Testis (tissue), 3 donors: ENCODE results near the gene NLRX1. TPM values are rescaled to one million over a fixed set of nuclear protein-coding genes. Genes with fewer than 3 reads are reported as not detected.

Source experiments
- DNase-seq: peaks from one replicate; pipeline ENCODE4 v3.0.0-alpha.2; 2019
- H3K27ac ChIP-seq, 2 donors: fragments of 200-600 bp; sonication (generic); one replicate each; pipeline ENCODE4 v1.5.1; 2019
- H3K27me3 ChIP-seq: fragments of 200-600 bp; sonication (generic); one replicate; pipeline ENCODE4 v1.5.1; 2019
- H3K36me3 ChIP-seq: fragments of 200-600 bp; sonication (generic); one replicate; pipeline ENCODE4 v1.5.1; 2017; ENCODE audit warnings: low read depth; ENCODE audit errors: missing control alignments
- H3K4me1 ChIP-seq: fragments of 200-600 bp; sonication (generic); one replicate; pipeline ENCODE4 v1.5.1; 2019
- H3K4me3 ChIP-seq, 2 donors: fragments of 200-600 bp; sonication (generic); one replicate each; pipeline ENCODE4 v1.5.1; 2017 to 2019
- H3K9me3 ChIP-seq: fragments of 200-600 bp; sonication (generic); one replicate; pipeline ENCODE4 v1.5.1; 2017
- POLR2A ChIP-seq: fragments of 450-650 bp; IDR thresholded peaks from one replicate; pipeline ENCODE4 v1.6.1; 2017; ENCODE audit warnings: antibody characterized with exemption, mild to moderate bottlenecking, moderate library complexity
- WGBS, 2 donors: methylation state at CpG; one replicate each; pipeline ENCODE4 v1.1.5; 2018; 5-methylcytosine and 5-hydroxymethylcytosine counted together
- intact Hi-C: fragments of 100-400 bp; cut with DNase I; formaldehyde crosslinking; loops from one replicate; pipeline ENCODE4 v1.15.1; 2023; ENCODE audit warnings: low total_unique reads
- polyA plus RNA-seq: library from polyadenylated mRNA; stranded (reverse); fragments of 350-450 nt; fragmentation: Illumina TruSeq; extraction: RNeasy Lipid Tissue Mini Kit (QIAGEN cat#74804); gene quantifications from one replicate; pipeline ENCODE4 v1.2.3, GENCODE V29; 2014; ENCODE audit warnings: low read depth, low replicate concordance; ENCODE audit not compliant: insufficient read depth
- total RNA-seq, 2 donors: library from RNA; depleted of rRNA; stranded (reverse); fragments of >200 nt; gene quantifications; one replicate each; pipeline ENCODE4 v1.2.3, GENCODE V29; 2016
- TF ChIP-seq, protein P1 (sequence below), 3 experiments: fragments of 450-650 bp in 2 of 3; fragments of 200-600 bp in 1 of 3; sonication (generic) in 1 of 3; IDR thresholded peaks; one replicate each; pipeline ENCODE4 v1.5.1; 2016 to 2019; ENCODE audit warnings: antibody characterized with exemption in 3 of 3, mild to moderate bottlenecking in 2 of 3, moderate library complexity in 1 of 3

The NLRX1 gene
- total and polyA plus RNA-seq, 3 donors from 2014 or later = 9.4 to 21.4 (median 16.2) TPM

DNA sequence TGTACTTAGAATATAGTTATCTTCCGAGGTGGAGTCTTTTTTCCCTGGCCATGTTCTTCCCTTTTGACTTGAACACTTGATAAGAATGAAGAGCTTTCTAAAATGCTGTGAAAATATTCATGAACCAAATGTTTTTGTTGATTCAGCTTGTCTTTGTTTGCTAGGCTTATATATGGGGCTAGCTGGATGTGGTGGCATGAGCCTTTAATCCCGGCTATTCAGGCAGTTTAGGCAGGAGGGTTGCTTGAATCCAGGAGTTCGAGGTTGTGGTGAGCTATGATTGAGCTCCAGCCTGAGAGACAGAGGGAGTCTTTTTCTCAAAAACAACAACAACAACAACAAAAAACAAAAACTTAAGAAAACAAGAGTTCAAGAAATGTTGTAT is 60.8 kb downstream of the NLRX1 start:
- DNase-seq = no peak
- Histone ChIP-seq H3K27ac (no peak overlapping the region), H3K4me1 (no peaks in the 10 kb centered on the region), H3K36me3 (no peaks in the 10 kb centered on the region), H3K9me3 (no peaks in the 10 kb centered on the region), H3K4me3 (no peak overlapping the region), H3K27me3 (no peaks in the 10 kb centered on the region)
- intact Hi-C loops = no loop called here
- no peak for TF ChIP-seq POLR2A
- TF ChIP-seq, protein P1, sequence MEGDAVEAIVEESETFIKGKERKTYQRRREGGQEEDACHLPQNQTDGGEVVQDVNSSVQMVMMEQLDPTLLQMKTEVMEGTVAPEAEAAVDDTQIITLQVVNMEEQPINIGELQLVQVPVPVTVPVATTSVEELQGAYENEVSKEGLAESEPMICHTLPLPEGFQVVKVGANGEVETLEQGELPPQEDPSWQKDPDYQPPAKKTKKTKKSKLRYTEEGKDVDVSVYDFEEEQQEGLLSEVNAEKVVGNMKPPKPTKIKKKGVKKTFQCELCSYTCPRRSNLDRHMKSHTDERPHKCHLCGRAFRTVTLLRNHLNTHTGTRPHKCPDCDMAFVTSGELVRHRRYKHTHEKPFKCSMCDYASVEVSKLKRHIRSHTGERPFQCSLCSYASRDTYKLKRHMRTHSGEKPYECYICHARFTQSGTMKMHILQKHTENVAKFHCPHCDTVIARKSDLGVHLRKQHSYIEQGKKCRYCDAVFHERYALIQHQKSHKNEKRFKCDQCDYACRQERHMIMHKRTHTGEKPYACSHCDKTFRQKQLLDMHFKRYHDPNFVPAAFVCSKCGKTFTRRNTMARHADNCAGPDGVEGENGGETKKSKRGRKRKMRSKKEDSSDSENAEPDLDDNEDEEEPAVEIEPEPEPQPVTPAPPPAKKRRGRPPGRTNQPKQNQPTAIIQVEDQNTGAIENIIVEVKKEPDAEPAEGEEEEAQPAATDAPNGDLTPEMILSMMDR (IDR thresholded peaks at IDR 0.05) = no peak
- 76 to 86% methylated on average over 3 of the region's 3 CpGs for WGBS, 2 donors

DNA sequence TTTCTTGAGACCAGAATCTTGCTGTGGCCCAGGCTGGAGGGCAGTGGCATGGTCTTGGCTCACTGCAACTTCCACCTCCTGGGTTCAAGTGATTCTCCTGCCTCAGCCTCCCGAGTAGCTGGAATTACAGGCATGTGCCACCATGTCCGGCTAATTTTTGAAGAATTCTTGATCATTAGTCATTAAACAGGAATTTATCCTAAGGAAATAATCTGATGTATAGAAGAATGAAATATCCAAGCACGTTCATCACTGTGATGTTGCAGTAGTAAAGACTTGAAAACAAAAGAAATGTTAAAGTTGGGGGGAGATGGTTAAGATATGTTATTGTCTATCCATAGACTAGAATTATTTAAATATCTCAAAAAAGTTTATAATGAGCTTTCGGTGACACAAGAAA is 61.2 kb downstream of the NLRX1 start:
- Histone ChIP-seq H3K4me1 (no peaks in the 10 kb centered on the region), H3K36me3 (no peaks in the 10 kb centered on the region), H3K4me3 (no peak overlapping the region), H3K27me3 (no peaks in the 10 kb centered on the region), H3K27ac (no peak overlapping the region), H3K9me3 (no peaks in the 10 kb centered on the region)
- intact Hi-C loops = no loop called here
- DNase-seq = no peak
- WGBS, 2 donors = 92 to 97% methylated on average over 4 of the region's 4 CpGs
- TF ChIP-seq POLR2A = no peak
- TF ChIP-seq, protein P1 (IDR thresholded peaks at IDR 0.05) = no peak

Other genes with a start within 250 kb of the NLRX1 start
- 10 to 100 TPM; 37.0 to 38.9 TPM for gene BCL9L, start 242.8 kb upstream of the NLRX1 start, total RNA-seq
- gene BCL9L, start 242.8 kb upstream of the NLRX1 start, polyA plus RNA-seq = 30.7 TPM
- under 1 TPM in 1 of 2 donors, not detected in 1; 0.68 TPM for gene UPK2, start 212.4 kb upstream of the NLRX1 start, total RNA-seq
- 0.50 TPM for gene UPK2, start 212.4 kb upstream of the NLRX1 start, polyA plus RNA-seq
- 1 to 10 TPM; 5.0 to 8.9 TPM for gene FOXR1, start 197.0 kb upstream of the NLRX1 start, total RNA-seq
- gene FOXR1, start 197.0 kb upstream of the NLRX1 start, polyA plus RNA-seq = 7.3 TPM
- 10 to 100 TPM; 54.8 to 74.9 TPM for gene CENATAC, start 170.6 kb upstream of the NLRX1 start, total RNA-seq
- 16.6 TPM for gene CENATAC, start 170.6 kb upstream of the NLRX1 start, polyA plus RNA-seq
- gene RPS25, start 150.4 kb upstream of the NLRX1 start, total RNA-seq = 100 to 1,000 TPM; 654 to 873 TPM
- 642 TPM for gene RPS25, start 150.4 kb upstream of the NLRX1 start, polyA plus RNA-seq
- gene TRAPPC4, start 150.0 kb upstream of the NLRX1 start, total RNA-seq = 100 to 1,000 TPM in 1 of 2 donors, 10 to 100 TPM in 1; 81.4 to 108 TPM
- gene TRAPPC4, start 150.0 kb upstream of the NLRX1 start, polyA plus RNA-seq = 116 TPM
- 10 to 100 TPM; 23.8 to 27.7 TPM for gene SLC37A4, start 137.8 kb upstream of the NLRX1 start, total RNA-seq
- gene SLC37A4, start 137.8 kb upstream of the NLRX1 start, polyA plus RNA-seq = 26.0 TPM
- gene HYOU1, start 111.5 kb upstream of the NLRX1 start, total RNA-seq = 100 to 1,000 TPM; 126 to 127 TPM
- 209 TPM for gene HYOU1, start 111.5 kb upstream of the NLRX1 start, polyA plus RNA-seq
- gene VPS11, start 100.9 kb upstream of the NLRX1 start, total RNA-seq = 10 to 100 TPM; 50.7 to 56.7 TPM
- gene VPS11, start 100.9 kb upstream of the NLRX1 start, polyA plus RNA-seq = 60.5 TPM
- gene HMBS, start 83.8 kb upstream of the NLRX1 start, total RNA-seq = 10 to 100 TPM; 17.0 to 17.3 TPM
- gene HMBS, start 83.8 kb upstream of the NLRX1 start, polyA plus RNA-seq = 14.0 TPM
- 10 to 100 TPM; 29.4 to 35.5 TPM for gene DPAGT1, start 66.9 kb upstream of the NLRX1 start, total RNA-seq
- 24.6 TPM for gene DPAGT1, start 66.9 kb upstream of the NLRX1 start, polyA plus RNA-seq
- 10 to 100 TPM; 11.7 to 12.3 TPM for gene C2CD2L, start 61.4 kb upstream of the NLRX1 start, total RNA-seq
- gene C2CD2L, start 61.4 kb upstream of the NLRX1 start, polyA plus RNA-seq = 7.8 TPM
- 10 to 100 TPM; 58.3 to 58.7 TPM for gene HINFP, start 47.1 kb upstream of the NLRX1 start, total RNA-seq
- 38.3 TPM for gene HINFP, start 47.1 kb upstream of the NLRX1 start, polyA plus RNA-seq
- gene ABCG4, start 19.7 kb upstream of the NLRX1 start, total RNA-seq = 1 to 10 TPM; 3.9 to 5.4 TPM
- 11.2 TPM for gene ABCG4, start 19.7 kb upstream of the NLRX1 start, polyA plus RNA-seq
- gene NHERF4, start 16.8 kb downstream of the NLRX1 start, total RNA-seq = under 1 TPM in 1 of 2 donors, not detected in 1; 0.94 TPM
- gene NHERF4, start 16.8 kb downstream of the NLRX1 start, polyA plus RNA-seq = 1.0 TPM
- gene CBL, start 37.6 kb downstream of the NLRX1 start, total RNA-seq = 10 to 100 TPM; 59.3 to 65.7 TPM
- gene CBL, start 37.6 kb downstream of the NLRX1 start, polyA plus RNA-seq = 58.5 TPM
- 10 to 100 TPM; 39.1 to 45.1 TPM for gene MCAM, start 148.4 kb downstream of the NLRX1 start, total RNA-seq
- 43.1 TPM for gene MCAM, start 148.4 kb downstream of the NLRX1 start, polyA plus RNA-seq
- gene RNF26, start 165.8 kb downstream of the NLRX1 start, total RNA-seq = 10 to 100 TPM; 28.2 to 31.0 TPM
- 37.1 TPM for gene RNF26, start 165.8 kb downstream of the NLRX1 start, polyA plus RNA-seq
- gene C1QTNF5, start 172.2 kb downstream of the NLRX1 start, total RNA-seq = 1 to 10 TPM; 4.7 to 5.3 TPM
- gene C1QTNF5, start 172.2 kb downstream of the NLRX1 start, polyA plus RNA-seq = 12.6 TPM
- not detected for gene MFRP, start 178.0 kb downstream of the NLRX1 start, total RNA-seq
- gene MFRP, start 178.0 kb downstream of the NLRX1 start, polyA plus RNA-seq = not detected
- 100 to 1,000 TPM in 1 of 2 donors, 10 to 100 TPM in 1; 41.2 to 100 TPM for gene USP2, start 213.0 kb downstream of the NLRX1 start, total RNA-seq
- 168 TPM for gene USP2, start 213.0 kb downstream of the NLRX1 start, polyA plus RNA-seq